ENCODE results near the gene RALB. TPM values are rescaled to one million over a fixed set of nuclear protein-coding genes. Genes with fewer than 3 reads are reported as not detected.

RALB gene
- total RNA-seq, 1 experiment from 2014 or later = 59.4 TPM

- BruUV-seq (replicated peaks) = no TSS peak
- H3K36me3 Mint-ChIP-seq (ENCODE audit: insufficient read depth, unreplicated experiment) = peaks cover 15% of the 10 kb centered on the region
Measured at GRCh38 chr2:120261387-120262006, 8.8 kb downstream of the RALB start.

GRCh38 chr2:120262150-120262549, 9.5 kb downstream of the RALB start:
- intact Hi-C loops (cut with micrococcal nuclease; ENCODE audit: unreplicated experiment) = no loop called here
- H3K4me1 Mint-ChIP-seq (ENCODE audit: low read depth, unreplicated experiment) = peaks cover 12% of the 10 kb centered on the region

More at GRCh38 chr2:120261387-120262006, 8.8 kb downstream of the RALB start:
- Histone ChIP-seq H3K4me1 (no peaks in the 10 kb centered on the region), H3K27me3 (replicated peaks; ENCODE audit: control insufficient read depth, insufficient read depth, low read length) (no peaks in the 10 kb centered on the region), H3K36me3 (ENCODE audit: control insufficient read depth, insufficient read depth, low read length) (peaks cover 2% of the 10 kb centered on the region), H3K9me3 (no peaks in the 10 kb centered on the region; the same call in none of the 2 replicates), H3K4me3 (ENCODE audit: low read depth, low read length) (no peak overlapping the region)
- TF ChIP-seq CTCF (IDR thresholded peaks at IDR 0.05; ENCODE audit: insufficient read depth in 1 of 2, low read depth in 1 of 2, low read length in 1 of 2, severe bottlenecking in 1 of 2, unreplicated experiment in 1 of 2) = no peak
- Mint-ChIP-seq H3K4me1 (ENCODE audit: low read depth, unreplicated experiment) (peaks cover 12% of the 10 kb centered on the region), H3K27ac (ENCODE audit: unreplicated experiment) (no peak overlapping the region), H3K4me3 (ENCODE audit: unreplicated experiment) (no peak overlapping the region), H3K9me3 (ENCODE audit: unreplicated experiment) (peaks cover 13% of the 10 kb centered on the region), H3K27me3 (ENCODE audit: insufficient read depth, unreplicated experiment) (no peaks in the 10 kb centered on the region)
- DNase-seq = no peak
- POLR2A ChIA-PET = no interaction called here
- CTCF ChIA-PET = no interaction called here
- intact Hi-C loops (cut with micrococcal nuclease; ENCODE audit: unreplicated experiment) = no loop called here

More at GRCh38 chr2:120262150-120262549, 9.5 kb downstream of the RALB start:
- Mint-ChIP-seq H3K27me3 (ENCODE audit: insufficient read depth, unreplicated experiment) (no peaks in the 10 kb centered on the region), H3K36me3 (ENCODE audit: insufficient read depth, unreplicated experiment) (peaks cover 20% of the 10 kb centered on the region), H3K27ac (ENCODE audit: unreplicated experiment) (no peak overlapping the region), H3K4me3 (ENCODE audit: unreplicated experiment) (no peak overlapping the region), H3K9me3 (ENCODE audit: unreplicated experiment) (peaks cover 13% of the 10 kb centered on the region)
- peaks cover 2% of the 10 kb centered on the region for H3K36me3 ChIP-seq (ENCODE audit: control insufficient read depth, insufficient read depth, low read length)
- DNase-seq = no peak
- H3K9me3 ChIP-seq = no peaks in the 10 kb centered on the region; the same call in none of the 2 replicates
- ChIA-PET POLR2A (no interaction called here), CTCF (no interaction called here)
- TF ChIP-seq CTCF (IDR thresholded peaks at IDR 0.05; ENCODE audit: insufficient read depth in 1 of 2, low read depth in 1 of 2, low read length in 1 of 2, severe bottlenecking in 1 of 2, unreplicated experiment in 1 of 2) = no peak
- H3K4me3 ChIP-seq (ENCODE audit: low read depth, low read length) = no peak overlapping the region
- no peaks in the 10 kb centered on the region for H3K27me3 ChIP-seq (replicated peaks; ENCODE audit: control insufficient read depth, insufficient read depth, low read length)
- H3K4me1 ChIP-seq = no peaks in the 10 kb centered on the region
- BruUV-seq (replicated peaks) = no TSS peak
